ENCODE measurements around the gene RRBP1.

DNA sequence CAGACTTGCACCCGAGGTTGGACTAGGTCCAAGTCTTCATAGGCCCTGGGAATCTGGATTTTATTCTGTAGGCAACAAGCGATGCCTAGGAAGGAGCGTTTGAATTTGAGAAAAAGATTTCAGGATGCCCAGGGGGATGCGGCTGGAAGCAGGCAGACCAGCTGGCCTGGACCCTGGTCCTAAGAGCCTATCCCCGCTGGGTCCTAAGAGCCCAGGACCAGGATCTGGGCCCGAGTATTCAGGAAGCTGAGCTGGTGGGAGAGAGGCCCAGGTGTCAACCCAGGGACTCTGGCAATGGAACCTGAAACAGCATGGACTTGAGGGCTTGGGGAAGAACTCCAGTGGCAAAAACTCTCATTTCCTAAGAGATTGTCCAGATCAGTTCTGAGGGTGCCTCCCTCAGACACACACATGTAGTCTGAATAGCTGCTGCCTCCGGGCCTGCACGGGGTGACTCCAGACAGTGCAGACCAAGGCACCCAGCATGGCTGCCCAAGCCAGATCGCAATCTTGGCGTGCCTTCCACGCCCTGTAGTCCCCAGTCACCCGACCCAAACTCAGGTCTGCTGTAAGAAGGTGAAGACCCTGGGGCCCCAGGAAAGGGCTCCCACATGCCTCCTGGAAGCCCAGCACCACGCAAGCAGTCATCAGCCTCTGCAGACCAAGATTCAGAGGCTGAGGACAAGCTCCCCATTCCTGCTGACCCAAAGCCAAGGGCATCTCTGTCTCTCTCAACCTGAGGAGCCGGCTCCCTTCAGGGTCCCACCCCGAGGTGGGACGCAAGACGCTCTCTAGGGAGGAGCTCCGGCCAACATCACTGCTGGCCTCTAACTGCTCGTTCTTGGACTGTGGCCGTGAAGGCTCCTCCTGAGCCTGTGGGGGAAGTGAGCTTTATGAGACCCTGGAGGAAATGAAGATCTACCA, 34.4 kb downstream of the RRBP1 start:
- TF ChIP-seq CTCF (conservative IDR thresholded peaks at IDR 0.05 in 1 of 2, IDR thresholded peaks at IDR 0.05 in 1 of 2; ENCODE audit: extremely low read depth in 1 of 2, insufficient read depth in 1 of 2, low read depth in 1 of 2, low read length in 2 of 2): no peak
- no peak for TF ChIP-seq EZH2 (IDR thresholded peaks at IDR 0.05; ENCODE audit: borderline replicate concordance, low read length)
